GM10847 (cell line): ENCODE results near the gene NDUFS6.

Source experiments
- POLR2A ChIP-seq: IDR thresholded peaks from 2 replicates; pipeline ENCODE4 v1.6.1; 2011; ENCODE audit not compliant: insufficient read length; ENCODE audit errors: extremely low read depth

Gene NDUFS6

GRCh38 chr5:1784197-1785050 lies 16.8 kb upstream of the NDUFS6 start:
- TF ChIP-seq POLR2A: no peak

GRCh38 chr5:1785062-1785461 lies 16.1 kb upstream of the NDUFS6 start:
- no peak for TF ChIP-seq POLR2A

- TF ChIP-seq POLR2A: no peak
These were observed 15.2 kb upstream of the NDUFS6 start for GRCh38 chr5:1785984-1786383.

DNA sequence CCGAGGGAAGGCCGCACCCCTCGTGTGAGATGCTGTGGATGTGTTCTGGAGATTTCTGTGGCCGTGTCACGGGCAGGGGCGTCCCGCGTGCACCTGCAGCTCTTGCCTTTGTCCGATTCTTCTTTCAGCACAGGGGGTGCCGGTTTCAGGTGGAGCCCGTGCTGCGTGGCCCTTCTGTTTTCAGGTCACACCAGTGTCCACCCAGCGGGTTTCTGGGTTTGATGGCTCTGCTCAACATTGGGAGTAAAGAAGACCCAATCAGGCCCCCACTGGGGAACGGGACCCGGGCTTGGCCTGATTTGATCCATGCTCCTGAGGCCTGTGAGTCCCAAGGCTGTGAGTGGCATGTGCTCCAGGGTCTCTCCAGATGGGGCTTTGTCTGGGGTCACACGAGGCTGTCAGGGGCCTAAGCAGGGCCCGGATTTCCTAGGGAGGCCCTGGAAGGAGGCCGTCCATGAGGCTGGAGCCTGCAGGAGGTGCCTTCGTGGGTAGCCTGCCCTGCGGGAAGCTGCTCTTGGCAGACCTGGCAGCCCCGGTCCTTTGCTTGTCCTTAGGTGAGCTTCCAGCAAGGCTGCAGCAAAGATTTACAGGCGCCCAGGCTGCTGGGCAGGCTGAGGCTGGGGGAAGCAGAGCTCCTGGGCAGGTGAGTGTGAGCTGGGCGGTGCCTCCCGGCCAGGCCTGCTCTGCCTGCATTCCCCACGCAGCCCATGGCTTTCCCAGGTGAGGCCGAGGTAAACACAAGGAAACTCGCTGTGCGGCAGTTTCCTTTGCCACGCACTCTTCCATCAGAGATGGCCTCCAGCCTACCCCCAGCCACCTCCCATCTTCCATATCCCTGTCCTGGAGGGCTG lies 14.4 kb upstream of the NDUFS6 start:
- no peak for TF ChIP-seq POLR2A

DNA sequence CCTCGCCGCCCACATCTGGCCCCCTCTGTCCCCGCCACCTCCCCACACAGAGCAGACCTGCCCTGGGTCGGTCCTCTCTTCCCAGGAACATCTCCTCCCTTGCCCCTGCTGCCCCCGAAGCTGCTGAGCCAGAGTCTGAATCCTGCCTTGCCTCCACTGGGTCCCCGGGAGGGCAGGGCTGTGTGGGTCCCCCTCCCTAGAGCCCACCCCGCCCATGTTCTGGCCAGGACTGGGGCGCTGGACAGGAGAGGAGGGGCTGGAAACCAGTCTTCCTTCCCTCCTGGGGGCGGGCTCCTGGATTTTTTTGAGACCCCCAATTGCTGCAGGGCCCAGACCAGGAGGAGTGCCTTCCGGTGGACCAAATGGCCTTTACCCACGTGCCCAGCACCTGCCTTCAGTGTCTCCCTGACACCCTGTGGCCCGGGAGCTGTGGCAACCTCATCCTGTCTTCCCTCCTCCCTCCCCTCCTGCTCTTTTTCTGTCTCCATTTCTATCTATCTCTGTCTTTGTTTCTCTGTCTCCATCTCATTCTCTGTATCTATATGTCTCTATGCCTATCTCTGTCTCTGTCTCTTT lies 13.6 kb upstream of the NDUFS6 start:
- no peak for TF ChIP-seq POLR2A

- TF ChIP-seq POLR2A: no peak
These were observed 13.0 kb upstream of the NDUFS6 start for GRCh38 chr5:1788200-1788599.

DNA sequence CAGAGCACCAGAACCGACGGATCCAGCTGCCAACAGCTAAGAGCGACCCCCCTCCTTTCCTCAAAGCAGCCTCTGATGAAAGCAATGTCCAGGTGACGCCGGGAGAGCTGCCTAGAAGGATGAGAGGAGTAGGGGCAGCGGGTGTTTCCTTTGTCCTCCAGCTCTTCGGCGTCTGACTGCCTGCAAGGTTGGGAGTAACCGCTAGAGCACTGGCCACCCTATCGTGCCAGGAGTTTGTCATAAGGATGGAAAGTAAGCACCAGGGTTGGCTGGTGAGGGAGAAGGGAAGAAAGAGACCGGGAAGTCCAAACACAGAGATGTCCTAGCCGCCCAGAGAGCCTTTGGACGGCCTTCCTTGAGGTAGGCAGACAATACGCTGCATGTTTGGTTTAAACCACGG lies 12.4 kb upstream of the NDUFS6 start:
- TF ChIP-seq POLR2A: no peak

GRCh38 chr5:1789834-1790471 lies 11.3 kb upstream of the NDUFS6 start:
- TF ChIP-seq POLR2A: no peak

DNA sequence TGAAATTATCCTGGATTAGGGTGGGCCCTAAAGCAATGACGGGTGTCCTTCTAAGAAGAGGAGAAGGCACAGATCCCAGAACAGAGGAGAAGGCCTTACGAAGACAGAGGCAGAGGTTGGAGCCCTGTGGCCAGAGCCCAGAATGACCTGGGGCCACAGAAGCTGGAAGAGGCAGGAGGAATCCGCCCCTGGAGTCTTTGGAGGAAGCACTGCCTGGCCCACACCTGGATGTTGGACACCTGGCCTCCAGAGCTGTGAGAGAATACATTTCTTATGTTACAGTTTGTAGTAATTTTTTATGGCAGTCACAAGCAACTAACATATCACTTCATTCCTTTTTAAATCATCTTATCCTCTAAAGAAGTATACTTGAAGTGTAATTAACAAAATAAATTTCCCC lies 10.0 kb upstream of the NDUFS6 start:
- TF ChIP-seq POLR2A: no peak

GRCh38 chr5:1792842-1793266 lies 8.4 kb upstream of the NDUFS6 start:
- no peak for TF ChIP-seq POLR2A

GRCh38 chr5:1793301-1793740 lies 7.9 kb upstream of the NDUFS6 start:
- no peak for TF ChIP-seq POLR2A

GRCh38 chr5:1793966-1794900 lies 7.0 kb upstream of the NDUFS6 start:
- no peak for TF ChIP-seq POLR2A

DNA sequence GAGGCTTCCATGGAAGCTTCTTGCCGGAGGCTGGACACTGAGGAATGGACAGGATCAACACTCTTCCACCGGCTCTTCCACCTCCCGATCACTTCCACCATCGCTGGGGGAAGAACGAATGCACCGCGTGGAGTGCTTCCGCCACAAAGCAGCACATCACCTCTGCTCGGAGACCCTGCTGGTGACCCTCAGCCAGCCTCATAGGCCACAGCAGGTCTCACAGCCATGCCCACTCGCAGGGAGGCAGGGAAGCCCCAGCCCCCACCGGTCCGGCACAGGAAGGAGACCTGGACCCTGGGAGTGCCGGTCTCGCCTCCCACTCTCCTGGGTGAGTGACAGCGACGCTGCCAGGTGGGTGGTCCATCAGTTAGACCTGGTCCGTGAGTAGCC lies 6.3 kb upstream of the NDUFS6 start:
- TF ChIP-seq POLR2A: no peak

DNA sequence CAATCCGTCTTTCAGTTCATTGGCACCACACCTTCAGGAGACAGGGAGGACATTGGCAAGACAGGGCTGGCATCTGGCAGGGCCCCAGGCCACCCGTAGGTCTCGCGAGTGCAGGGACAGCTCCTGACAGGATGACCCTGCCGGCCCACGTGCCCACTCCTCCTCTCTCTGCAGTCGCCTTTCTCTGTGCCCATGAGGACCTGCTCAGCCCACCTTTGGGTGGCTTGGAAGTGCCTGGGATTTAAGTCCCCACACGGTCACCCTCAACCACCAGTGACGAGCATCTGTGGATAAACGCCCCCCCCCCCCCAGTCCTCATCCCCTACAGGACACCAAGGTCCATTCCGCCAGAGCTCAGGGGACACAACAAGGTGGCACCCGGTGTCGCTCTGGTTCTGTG lies 5.7 kb upstream of the NDUFS6 start:
- TF ChIP-seq POLR2A: no peak
